HEK293T (cell line): ENCODE results near the gene TMEM94.

Experiments
- CTCF ChIA-PET: fragments of 350-600 bp; formaldehyde crosslinking; extraction: SDS; loops from one replicate; lab custom pipeline; 2021; ENCODE audit warnings: antibody characterized with exemption, inconsistent platforms; lab: Yijun Ruan, JAX
- POLR2A ChIA-PET: fragments of 350-600 bp; formaldehyde crosslinking; extraction: SDS; loops from one replicate; lab custom pipeline; 2020; ENCODE audit warnings: antibody characterized with exemption, inconsistent platforms; lab: Yijun Ruan, JAX
- DNase-seq: peaks from one replicate; pipeline ENCODE4 v3.0.0; 2012; ENCODE audit warnings: mixed read lengths; ENCODE audit errors: extremely low spot score
- ARNT ChIP-seq: fragments of 450-650 bp; IDR thresholded peaks from 2 replicates; pipeline ENCODE4 v1.6.1; 2017; ENCODE audit warnings: mild to moderate bottlenecking
- BHLHE40 ChIP-seq: fragments of 450-650 bp; IDR thresholded peaks from 2 replicates; pipeline ENCODE4 v1.6.1; 2016; ENCODE audit warnings: mild to moderate bottlenecking, moderate library complexity, borderline replicate concordance
- CTBP1 ChIP-seq: fragments of 450-650 bp; IDR thresholded peaks from 2 replicates; pipeline ENCODE4 v1.6.1; 2016; ENCODE audit warnings: borderline replicate concordance
- ELF4 ChIP-seq: fragments of 450-650 bp; IDR thresholded peaks from 2 replicates; pipeline ENCODE4 v1.6.1; 2017; ENCODE audit warnings: antibody characterized with exemption
- FOXA1 ChIP-seq: fragments of 450-650 bp; IDR thresholded peaks from 2 replicates; pipeline ENCODE4 v1.6.1; 2016; ENCODE audit warnings: mild to moderate bottlenecking
- FOXK2 ChIP-seq: fragments of 450-650 bp; IDR thresholded peaks from 2 replicates; pipeline ENCODE4 v1.6.1; 2016; ENCODE audit warnings: mild to moderate bottlenecking
- FOXM1 ChIP-seq: fragments of 450-650 bp; IDR thresholded peaks from 2 replicates; pipeline ENCODE4 v1.6.1; 2017; ENCODE audit warnings: mild to moderate bottlenecking, borderline replicate concordance
- HDGF ChIP-seq: fragments of 450-650 bp; IDR thresholded peaks from 2 replicates; pipeline ENCODE4 v1.6.1; 2017; ENCODE audit warnings: antibody characterized with exemption, borderline replicate concordance
- L3MBTL2 ChIP-seq: fragments of 450-650 bp; conservative IDR thresholded peaks from 2 replicates; pipeline ENCODE4 v1.6.1; 2016; ENCODE audit warnings: mild to moderate bottlenecking
- LEF1 ChIP-seq: fragments of 450-650 bp; IDR thresholded peaks from 2 replicates; pipeline ENCODE4 v1.6.1; 2017; ENCODE audit warnings: mild to moderate bottlenecking, borderline replicate concordance
- NFRKB ChIP-seq: fragments of 450-650 bp; IDR thresholded peaks from 2 replicates; pipeline ENCODE4 v1.6.1; 2016; ENCODE audit warnings: mild to moderate bottlenecking, moderate library complexity
- SP1 ChIP-seq: fragments of 450-650 bp; IDR thresholded peaks from 2 replicates; pipeline ENCODE4 v1.6.1; 2017
- SUZ12 ChIP-seq: fragments of 450-650 bp; IDR thresholded peaks from 2 replicates; pipeline ENCODE4 v1.6.1; 2016; ENCODE audit warnings: mild to moderate bottlenecking
- TARDBP ChIP-seq: fragments of 450-650 bp; IDR thresholded peaks from 2 replicates; pipeline ENCODE4 v1.6.1; 2016
- ZNF384 ChIP-seq: fragments of 450-650 bp; IDR thresholded peaks from 2 replicates; pipeline ENCODE4 v1.6.1; 2016
- TF ChIP-seq, protein P1 (sequence below): fragments of 450-650 bp; IDR thresholded peaks from 2 replicates; pipeline ENCODE4 v1.6.1; 2016

The TMEM94 gene

DNA sequence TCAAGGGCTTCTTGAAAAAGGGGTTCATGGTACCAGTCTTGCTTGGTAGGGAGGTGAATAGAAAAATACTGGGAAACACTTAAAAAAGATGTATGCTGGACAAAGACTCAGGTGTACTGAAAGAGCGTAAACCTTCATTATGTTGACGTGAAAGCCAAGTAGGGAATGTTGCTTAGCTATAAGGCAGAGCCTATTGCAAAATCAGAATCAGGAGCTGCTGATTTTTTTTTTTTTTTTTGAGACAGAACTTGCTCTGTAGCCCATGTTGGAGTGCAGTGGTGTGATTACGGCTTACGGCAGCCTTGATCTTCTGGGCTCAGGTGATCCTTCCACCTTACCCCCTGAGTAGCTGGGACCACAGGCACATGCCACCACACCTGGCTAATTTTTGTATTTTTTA is 3.9 kb downstream of the TMEM94 start:
- POLR2A ChIA-PET, result interaction anchor here (1.4 kb wide), 1 partner anchor 190 kb away, joined by 3 read pairs; no protein-coding TSS in a partner anchor
- TF ChIP-seq, protein P1, sequence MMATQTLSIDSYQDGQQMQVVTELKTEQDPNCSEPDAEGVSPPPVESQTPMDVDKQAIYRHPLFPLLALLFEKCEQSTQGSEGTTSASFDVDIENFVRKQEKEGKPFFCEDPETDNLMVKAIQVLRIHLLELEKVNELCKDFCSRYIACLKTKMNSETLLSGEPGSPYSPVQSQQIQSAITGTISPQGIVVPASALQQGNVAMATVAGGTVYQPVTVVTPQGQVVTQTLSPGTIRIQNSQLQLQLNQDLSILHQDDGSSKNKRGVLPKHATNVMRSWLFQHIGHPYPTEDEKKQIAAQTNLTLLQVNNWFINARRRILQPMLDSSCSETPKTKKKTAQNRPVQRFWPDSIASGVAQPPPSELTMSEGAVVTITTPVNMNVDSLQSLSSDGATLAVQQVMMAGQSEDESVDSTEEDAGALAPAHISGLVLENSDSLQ, result no peak
- no peak for TF ChIP-seq ARNT
- TF ChIP-seq NFRKB, result no peak
- no peak for TF ChIP-seq FOXK2
- TF ChIP-seq HDGF, result no peak
- TF ChIP-seq CTBP1, result no peak
- no peak for TF ChIP-seq BHLHE40
- TF ChIP-seq FOXM1, result no peak
- no peak for TF ChIP-seq SUZ12
- TF ChIP-seq ZNF384, result no peak; the same call in 1 of the 2 replicates
- no peak for TF ChIP-seq TARDBP
- TF ChIP-seq LEF1, result no peak
- no peak for TF ChIP-seq L3MBTL2
- no peak for TF ChIP-seq SP1
- TF ChIP-seq ELF4, result no peak
- no peak for TF ChIP-seq FOXA1
- no peak for DNase-seq
- CTCF ChIA-PET, result interaction anchor here (0.7 kb wide), 1 partner anchor 56 kb away, joined by 3 read pairs; the partner anchor contains the start of gene TSEN54

DNA sequence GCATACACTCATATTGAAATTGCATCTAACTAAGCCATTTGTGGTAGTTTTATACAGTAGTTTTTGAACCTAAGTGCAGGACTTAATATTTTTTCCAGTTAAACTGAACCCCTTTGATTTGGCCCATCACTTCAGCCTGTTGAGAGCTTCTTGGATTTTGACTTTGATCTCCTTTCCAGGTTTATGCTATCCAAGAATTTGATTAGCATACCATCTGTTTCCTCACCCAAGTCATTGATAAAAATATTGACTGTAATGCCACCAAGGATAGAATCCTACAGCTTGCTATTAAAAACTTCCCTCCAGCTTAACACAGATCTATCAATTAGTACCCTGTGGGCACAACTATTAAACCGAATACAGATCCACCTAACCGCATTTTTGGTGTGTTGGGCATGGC is 7.2 kb downstream of the TMEM94 start:
- POLR2A ChIA-PET, result interaction anchor here (0.9 kb wide), 1 partner anchor 316 kb away, joined by 3 read pairs; a partner anchor contains a TSS
- TF ChIP-seq SUZ12 (no peak), HDGF (no peak), FOXK2 (no peak)
- TF ChIP-seq, protein P1, result no peak
- no peak for DNase-seq
- CTCF ChIA-PET, result interaction anchor here (1.1 kb wide), 1 partner anchor 53 kb away, joined by 3 read pairs; the partner anchor contains the start of gene TSEN54

DNA sequence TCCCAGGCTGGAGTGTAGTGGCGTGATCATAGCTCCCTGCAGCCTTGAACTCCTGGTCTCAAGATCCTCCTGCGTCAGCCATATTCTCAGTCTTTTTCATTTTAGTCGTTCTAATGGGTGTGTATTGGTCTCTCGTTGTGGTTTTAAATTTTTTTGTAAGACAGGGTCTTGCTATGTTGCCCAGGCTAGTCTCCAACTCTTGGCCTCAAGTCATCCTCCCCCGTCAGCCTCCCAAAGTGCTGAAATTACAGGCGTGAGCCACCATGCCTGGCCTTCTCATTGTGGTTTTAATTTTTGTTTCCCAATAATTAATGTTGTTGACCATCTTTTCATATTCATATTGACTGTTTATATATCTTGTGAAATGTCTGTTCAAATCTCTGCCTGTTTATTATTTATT is 8.6 kb downstream of the TMEM94 start:
- POLR2A ChIA-PET, result interaction anchor here (1.7 kb wide), 1 partner anchor 9 kb away, joined by 5 read pairs; the partner anchor contains the start of gene TMEM94
- CTCF ChIA-PET, result no interaction called here
- DNase-seq, result no peak
- TF ChIP-seq ARNT (no peak), L3MBTL2 (no peak), FOXK2 (no peak), SUZ12 (no peak), FOXM1 (no peak), NFRKB (no peak), CTBP1 (no peak), HDGF (no peak), FOXA1 (no peak), ZNF384 (no peak), LEF1 (no peak), ELF4 (no peak), SP1 (no peak), BHLHE40 (no peak), TARDBP (no peak)
- TF ChIP-seq, protein P1, result no peak

DNA sequence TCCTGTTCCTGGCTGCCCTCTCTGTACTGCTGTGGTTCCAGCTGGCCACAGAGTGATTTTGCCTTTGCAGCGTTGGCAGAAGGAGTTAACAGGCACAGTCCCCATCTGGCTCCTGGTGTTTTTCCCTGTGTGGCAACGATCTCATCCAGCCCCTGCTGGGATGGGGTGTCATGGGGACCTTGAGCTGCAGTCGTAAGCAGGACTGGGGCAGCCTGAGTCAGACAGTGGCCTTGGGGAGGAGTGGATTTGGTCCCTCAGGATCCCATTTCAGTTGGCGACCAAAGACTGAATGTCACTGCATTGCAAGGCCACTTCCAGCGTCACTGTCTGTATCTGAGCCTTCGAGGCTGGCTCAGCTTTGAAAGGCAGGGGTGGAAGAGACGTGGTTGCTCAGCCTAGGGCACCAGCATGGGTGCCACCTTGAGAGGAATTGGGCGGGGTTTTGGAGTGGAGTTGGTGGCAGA is 11.9 kb downstream of the TMEM94 start:
- ChIA-PET CTCF (no interaction called here), POLR2A (interaction anchor here (3.0 kb wide), 1 partner anchor 11 kb away, joined by 12 read pairs; the partner anchor contains the start of gene TMEM94)
- TF ChIP-seq L3MBTL2 (no peak), FOXM1 (no peak), ZNF384 (no peak), SP1 (no peak), NFRKB (no peak), ARNT (no peak)
- no peak for DNase-seq

DNA sequence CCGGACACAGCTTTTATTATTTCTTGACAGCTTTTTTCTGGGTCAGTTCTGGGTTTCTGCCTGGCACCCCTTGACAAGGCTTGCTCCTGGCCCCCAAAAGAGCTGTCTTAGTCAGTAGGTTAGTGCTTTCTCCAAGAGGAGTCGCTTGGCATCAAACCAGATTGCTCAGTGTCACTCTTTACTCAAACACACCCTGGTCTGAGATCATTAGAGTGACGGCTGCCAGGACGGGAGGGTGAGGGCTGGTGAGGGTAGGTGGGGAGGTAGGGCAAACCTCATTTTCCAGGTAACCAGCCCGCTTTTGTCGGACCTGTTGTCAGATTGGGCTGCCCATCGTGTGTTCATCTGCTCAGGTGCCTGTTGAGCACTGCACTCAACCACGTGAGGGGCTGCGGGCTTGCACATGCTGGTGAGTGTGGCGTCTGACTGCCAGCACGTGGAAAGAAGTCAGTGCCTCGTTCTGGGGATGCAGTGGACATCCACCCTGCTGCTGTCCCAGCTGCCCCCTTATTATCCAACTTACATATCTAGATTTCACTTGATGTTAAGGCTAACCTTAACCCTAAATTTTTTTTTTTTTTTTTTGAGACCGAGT is 12.4 kb downstream of the TMEM94 start:
- no peak for DNase-seq
- ChIA-PET CTCF (no interaction called here), POLR2A (interaction anchor here (1.2 to 3.0 kb wide), 2 partner anchors 12 to 15 kb away, joined by 3 to 12 read pairs; partner anchors contain the start of gene TMEM94)
- TF ChIP-seq ELF4, result no peak
- TF ChIP-seq TARDBP, result no peak
- TF ChIP-seq CTBP1, result no peak
- TF ChIP-seq NFRKB, result no peak
- TF ChIP-seq, protein P1, result no peak

DNA sequence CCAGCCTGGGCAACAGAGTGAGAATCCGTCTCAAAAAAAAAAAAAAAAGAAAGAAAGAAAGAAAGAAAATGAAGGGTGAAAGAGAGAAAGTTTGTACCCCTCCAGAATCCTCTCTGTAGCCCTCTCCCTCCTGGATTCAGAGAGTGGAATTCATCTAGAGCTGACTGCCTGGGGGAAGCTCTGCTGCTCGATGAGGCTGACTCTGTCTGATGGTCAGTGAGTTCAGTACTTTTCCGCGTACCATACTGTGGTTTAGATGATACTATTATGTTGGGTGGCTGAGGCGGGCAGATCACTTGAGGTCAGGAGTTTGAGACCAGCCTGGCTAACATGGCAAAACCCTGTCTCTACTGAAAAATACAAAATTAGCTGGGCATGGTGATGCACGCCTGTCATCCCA is 14.8 kb downstream of the TMEM94 start:
- TF ChIP-seq, protein P1, result no peak
- no peak for TF ChIP-seq SUZ12
- no peak for TF ChIP-seq FOXK2
- TF ChIP-seq ZNF384, result no peak
- no peak for TF ChIP-seq ELF4
- TF ChIP-seq NFRKB, result no peak
- ChIA-PET POLR2A (interaction anchor here (0.7 to 3.0 kb wide), 3 partner anchors 13 to 28 kb away, joined by 3 to 12 read pairs (median 4); partner anchors contain the start of gene TMEM94), CTCF (no interaction called here)
- no peak for DNase-seq
